CD4-positive, alpha-beta T cell treated with Interleukin-12 subunit alpha and Interleukin-12 subunit beta, for 1 hour (primary cell): Measurements from ENCODE around the gene SYP.
"Not testable (repeated sequence)": the region's sequence is repeated elsewhere in the genome, so short reads cannot be mapped to it uniquely, and the experiment has no call there.

ENCODE experiments used
- DNase-seq: peaks from one replicate; pipeline ENCODE4 v3.0.0-alpha.2; 2020

Gene SYP

GRCh38 chrX:49165901-49166881, 33.8 kb downstream of the SYP start:
- DNase-seq = peak; percentile 81

DNA sequence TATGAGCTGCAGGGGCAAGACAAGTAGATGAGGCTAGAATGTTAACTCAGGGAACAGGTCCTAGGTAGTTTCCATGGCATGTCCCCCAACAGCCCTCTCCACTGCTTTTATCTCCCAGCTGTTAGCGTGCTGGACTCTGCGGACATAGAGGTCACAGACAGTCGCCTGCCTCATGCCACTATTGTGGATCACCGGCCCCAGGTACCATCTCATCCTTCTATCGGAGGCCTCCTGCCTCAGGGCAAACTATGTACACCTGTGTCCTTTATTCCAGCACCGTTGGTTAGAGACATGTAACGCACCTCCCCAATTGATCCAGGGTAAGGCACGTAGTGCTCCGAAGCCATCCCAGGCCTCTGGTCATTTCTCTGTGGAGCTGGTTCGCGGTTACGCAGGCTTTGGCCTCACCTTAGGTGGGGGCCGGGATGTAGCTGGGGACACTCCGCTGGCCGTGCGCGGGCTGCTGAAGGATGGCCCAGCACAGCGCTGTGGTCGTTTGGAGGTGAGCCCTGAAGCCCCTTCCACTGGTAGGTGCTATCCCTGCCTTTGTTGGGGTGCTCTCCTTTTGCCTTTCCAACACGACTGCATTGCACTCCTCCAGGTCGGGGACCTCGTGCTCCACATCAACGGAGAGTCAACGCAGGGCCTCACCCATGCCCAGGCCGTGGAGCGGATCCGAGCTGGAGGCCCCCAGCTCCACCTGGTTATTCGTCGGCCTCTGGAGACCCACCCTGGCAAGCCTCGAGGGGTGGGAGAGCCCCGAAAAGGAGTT, 35.2 kb downstream of the SYP start:
- DNase-seq = no peak

- DNase-seq = peak; percentile 88
These were observed 36.2 kb downstream of the SYP start for GRCh38 chrX:49163555-49164419.

GRCh38 chrX:49162620-49163019, 37.4 kb downstream of the SYP start, which contains the start of gene MAGIX:
Gene MAGIX, plus strand, starts transcription at chrX:49162758. Its CDS starts 132 bp downstream, at chrX:49162890.
- DNase-seq = no peak

DNA sequence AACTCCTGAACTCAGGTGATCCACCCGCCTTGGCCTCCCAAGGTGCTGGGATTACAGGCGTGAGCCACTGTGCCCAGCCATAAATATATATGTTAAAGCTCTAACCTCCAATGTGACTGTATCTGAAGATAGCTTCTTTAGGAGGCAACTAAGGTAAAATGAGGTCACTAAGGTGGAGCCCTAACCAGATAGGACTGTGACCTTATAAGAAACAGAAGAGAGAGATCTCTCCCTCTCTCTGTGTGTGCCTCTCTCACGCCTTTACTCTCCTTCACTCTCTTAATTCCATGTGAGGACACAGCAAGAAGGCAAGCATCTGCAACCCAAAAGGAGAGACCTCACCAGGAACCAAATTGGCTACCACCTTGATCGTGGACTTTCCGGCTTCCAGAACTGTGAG, 38.4 kb downstream of the SYP start:
- DNase-seq = no peak

- no peak for DNase-seq
These were observed 39.1 kb downstream of the SYP start for GRCh38 chrX:49160908-49161307.

DNA sequence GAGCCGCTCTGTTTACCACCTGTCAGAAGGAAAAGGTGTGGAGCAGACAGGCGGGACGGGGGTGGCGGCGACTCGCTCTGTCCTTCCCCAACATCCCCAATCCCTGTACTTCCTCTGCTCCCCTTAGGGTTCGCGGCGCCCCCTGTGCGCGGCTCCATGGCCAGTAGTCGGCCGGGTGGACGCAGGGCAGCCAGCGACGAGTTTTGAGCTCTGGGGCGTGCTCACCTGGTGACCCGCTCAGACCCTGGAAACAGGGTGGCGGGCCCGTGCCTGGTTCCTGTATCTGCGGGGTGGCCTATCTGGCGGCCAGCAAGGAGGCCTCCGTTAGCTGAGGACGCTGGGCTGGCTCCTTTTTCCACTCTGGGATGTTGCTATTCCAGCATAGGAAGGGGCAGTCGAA, 42.8 kb downstream of the SYP start:
- DNase-seq = no peak

DNA sequence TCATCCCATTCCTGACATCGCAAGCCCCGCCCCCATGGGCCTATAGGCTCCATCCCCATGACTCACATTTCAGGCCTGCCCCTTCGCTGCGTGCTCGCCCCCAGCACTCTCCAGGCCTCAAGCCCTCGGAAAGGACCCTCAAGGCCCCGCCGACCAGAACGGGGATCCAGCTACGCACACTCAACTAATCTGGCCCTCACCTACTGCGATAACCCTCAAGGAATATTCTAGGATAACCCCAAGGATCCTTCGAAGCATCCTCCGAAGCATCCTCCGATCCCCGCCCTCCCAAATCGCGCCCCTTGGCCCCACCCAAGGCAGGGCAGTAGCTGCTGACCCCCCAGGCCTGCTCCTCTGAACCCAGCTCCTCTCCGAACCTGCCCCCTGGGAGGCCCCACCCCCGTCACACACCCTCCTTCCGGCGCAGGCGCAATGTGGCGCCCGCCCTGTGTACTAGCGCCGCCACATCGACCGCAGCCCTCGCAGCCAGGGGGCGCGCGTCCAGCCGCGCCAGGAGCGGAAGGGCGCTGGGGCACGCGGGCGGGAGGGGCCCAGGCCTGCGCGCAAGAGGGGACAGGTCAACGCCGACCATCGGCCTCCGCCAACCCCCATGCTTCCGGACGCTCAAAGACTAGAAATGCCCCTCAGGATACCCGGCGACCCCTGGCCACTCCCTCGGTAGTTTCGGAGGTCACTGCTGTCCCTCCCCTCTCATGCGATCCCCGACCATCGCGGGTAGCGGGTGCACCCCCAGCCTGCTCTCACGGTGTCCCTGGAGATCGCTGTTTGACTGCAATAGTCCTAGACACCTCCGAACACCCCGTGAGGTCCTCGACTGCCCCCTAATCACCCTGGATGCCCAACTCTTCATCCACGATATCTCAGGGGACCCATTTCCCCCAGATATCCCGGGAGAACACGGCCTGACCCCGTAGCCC, 43.8 kb downstream of the SYP start:
- DNase-seq = peak; percentile 88

- peak; percentile 60 for DNase-seq
These were observed 44.6 kb downstream of the SYP start for GRCh38 chrX:49155243-49155899.

DNA sequence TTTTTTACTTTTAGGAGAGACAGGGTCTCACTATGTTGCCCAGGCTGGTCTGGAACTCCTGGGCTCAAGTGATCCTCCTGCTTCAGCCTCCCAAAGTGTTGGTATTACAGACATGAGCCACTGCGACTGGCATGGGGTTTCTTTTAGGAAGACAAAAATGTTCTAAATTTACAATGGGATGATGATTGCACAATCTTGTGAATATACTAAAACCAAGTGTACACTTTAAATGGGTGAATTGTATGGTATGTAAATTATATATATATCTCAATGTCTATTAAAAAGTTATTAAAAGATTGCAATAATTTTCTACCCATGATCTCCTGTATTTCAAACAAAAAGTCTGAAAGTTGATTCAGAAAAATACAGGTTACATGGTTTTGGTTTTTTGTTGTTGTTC, 46.5 kb downstream of the SYP start:
- DNase-seq = no peak

GRCh38 chrX:49149291-49149690, 50.7 kb downstream of the SYP start:
- not testable (repeated sequence) for DNase-seq

- DNase-seq = not testable (repeated sequence)
These were observed 51.4 kb downstream of the SYP start for GRCh38 chrX:49148390-49149100.

DNA sequence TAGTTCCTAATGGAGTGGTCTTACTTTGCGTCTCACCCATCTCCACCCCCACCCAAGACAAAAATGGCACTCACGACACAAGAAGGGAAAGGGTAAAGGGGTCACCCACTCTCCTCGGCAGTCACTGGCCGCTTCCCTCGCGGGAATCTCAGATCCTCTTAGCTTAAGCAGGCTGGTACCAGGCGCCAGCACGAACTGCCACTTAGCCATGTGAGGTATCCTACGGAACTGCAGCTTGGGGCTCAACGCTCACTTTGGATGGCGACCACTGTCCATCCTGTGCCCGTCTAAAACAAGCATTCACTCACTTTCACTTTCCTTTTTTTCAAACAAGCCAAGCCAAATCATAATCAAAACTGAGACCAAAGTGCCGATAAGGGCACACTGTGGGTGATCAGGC, 52.1 kb downstream of the SYP start:
- DNase-seq = no peak

DNA sequence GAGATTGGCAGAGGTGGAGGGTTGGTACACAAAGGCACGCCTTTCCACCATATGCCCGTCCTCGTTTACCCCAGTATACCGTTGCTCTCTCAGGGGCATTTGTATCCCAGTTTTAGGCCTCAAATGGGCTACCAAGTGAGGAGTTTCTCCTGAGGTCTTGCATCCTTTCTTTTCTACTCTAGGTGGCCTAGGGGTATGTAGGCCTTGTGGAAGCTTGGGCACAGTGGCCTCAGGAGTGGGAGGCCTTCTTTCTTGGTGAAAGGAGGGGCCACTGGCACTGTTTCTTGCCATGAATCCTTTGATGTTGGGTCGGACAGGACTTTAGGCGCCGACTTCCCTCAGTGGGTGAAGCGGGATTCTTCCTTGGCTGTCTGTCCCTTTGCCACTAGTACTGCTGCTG, 52.7 kb downstream of the SYP start:
- no peak for DNase-seq

GRCh38 chrX:49143154-49143553, 56.8 kb downstream of the SYP start:
- not testable (repeated sequence) for DNase-seq

GRCh38 chrX:49142264-49142663, 57.7 kb downstream of the SYP start:
- peak; percentile 11 for DNase-seq

DNA sequence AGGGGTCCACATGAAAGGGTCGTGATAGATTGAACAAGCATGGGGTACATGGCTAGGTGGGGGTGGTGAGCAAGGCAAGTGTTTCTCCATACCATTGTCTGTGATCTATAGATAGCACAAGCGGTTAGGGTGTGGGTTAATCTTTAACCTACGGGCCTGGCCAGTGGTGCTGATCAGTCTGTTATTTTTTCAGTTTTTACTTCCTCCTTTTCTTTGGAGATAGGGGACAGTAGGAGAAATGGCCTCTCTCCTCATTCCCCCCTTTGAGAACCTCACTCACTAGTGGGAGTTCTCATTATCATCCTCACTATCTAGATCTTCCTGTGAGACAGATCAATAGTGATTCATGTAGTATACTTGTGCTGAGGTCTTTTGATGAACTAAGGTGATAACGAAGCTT, 60.3 kb downstream of the SYP start:
- DNase-seq = no peak
